SK-N-SH treated with all-trans-retinoic acid at 6 μM for 48 hours (cell line): ENCODE results near the gene TAOK3.

Source experiments
- ATAC-seq: fragments of 200-7000 bp; cut with Tn5 transposase; 3 replicates; pipeline ENCODE4 v1.9.1; 2020; ENCODE audit warnings: mild to moderate bottlenecking, moderate library complexity
- ARNTL ChIP-seq: fragments of 450-650 bp; formaldehyde crosslinking; IDR thresholded peaks from 2 replicates; pipeline ENCODE4 v1.5.0; 2020; ENCODE audit warnings: low read depth, mild to moderate bottlenecking, moderate library complexity, borderline replicate concordance
- BACH2 ChIP-seq: fragments of 250-450 bp; sonication (Bioruptor Pico); IDR thresholded peaks from 2 replicates; pipeline ENCODE4 v1.9.0; 2021; ENCODE audit warnings: mild to moderate bottlenecking, borderline replicate concordance
- CSDC2 ChIP-seq: fragments of 250-450 bp; sonication (Bioruptor Pico); IDR thresholded peaks from 2 replicates; pipeline ENCODE4 v1.5.0; 2020; ENCODE audit warnings: mild to moderate bottlenecking, moderate library complexity
- ESRRG ChIP-seq: fragments of 250-450 bp; sonication (Bioruptor Pico); IDR thresholded peaks from 2 replicates; pipeline ENCODE4 v1.6.1; 2021; ENCODE audit warnings: mild to moderate bottlenecking
- GLIS3 ChIP-seq: fragments of 250-450 bp; sonication (Bioruptor Pico); IDR thresholded peaks from 2 replicates; pipeline ENCODE4 v1.5.0; 2020; ENCODE audit warnings: mild to moderate bottlenecking, moderate library complexity
- ISL1 ChIP-seq: fragments of 250-450 bp; sonication (Bioruptor Pico); IDR thresholded peaks from 2 replicates; pipeline ENCODE4 v2.1.2; 2022; ENCODE audit warnings: mild to moderate bottlenecking, moderate library complexity
- OSR1 ChIP-seq: fragments of 250-450 bp; sonication (Bioruptor Pico); IDR thresholded peaks from 2 replicates; pipeline ENCODE4 v1.8.0; 2022; ENCODE audit warnings: moderate library complexity, mild to moderate bottlenecking, inconsistent platforms
- PPARA ChIP-seq: fragments of 250-450 bp; sonication (Bioruptor Pico); IDR thresholded peaks from 2 replicates; pipeline ENCODE4 v1.5.0; 2020; ENCODE audit warnings: mild to moderate bottlenecking, borderline replicate concordance
- RARB ChIP-seq: fragments of 250-450 bp; sonication (Bioruptor Pico); IDR thresholded peaks from 2 replicates; pipeline ENCODE4 v1.8.0; 2021; ENCODE audit warnings: mild to moderate bottlenecking, moderate library complexity
- SNAI2 ChIP-seq: fragments of 250-450 bp; sonication (Bioruptor Pico); IDR thresholded peaks from 2 replicates; pipeline ENCODE4 v1.5.0; 2020; ENCODE audit warnings: mild to moderate bottlenecking, moderate library complexity
- TCF4 ChIP-seq: fragments of 250-450 bp; sonication (Bioruptor Pico); IDR thresholded peaks from 2 replicates; pipeline ENCODE4 v1.8.0; 2021; ENCODE audit warnings: mild to moderate bottlenecking, moderate library complexity, borderline replicate concordance
- TOX ChIP-seq: fragments of 250-450 bp; sonication (Bioruptor Pico); IDR thresholded peaks from 2 replicates; pipeline ENCODE4 v1.8.0; 2021; ENCODE audit warnings: mild to moderate bottlenecking, moderate library complexity, borderline replicate concordance
- ZC3H10 ChIP-seq: fragments of 250-450 bp; sonication (Bioruptor Pico); IDR thresholded peaks from 2 replicates; pipeline ENCODE4 v1.5.1; 2021; ENCODE audit warnings: mild to moderate bottlenecking, moderate library complexity
- ZFP3 ChIP-seq: fragments of 250-450 bp; sonication (Bioruptor Pico); IDR thresholded peaks from 2 replicates; pipeline ENCODE4 v1.5.0; 2020; ENCODE audit warnings: mild to moderate bottlenecking, moderate library complexity
- ZFP30 ChIP-seq: fragments of 450-650 bp; formaldehyde crosslinking; IDR thresholded peaks from 2 replicates; pipeline ENCODE4 v1.5.0; 2022; ENCODE audit warnings: mild to moderate bottlenecking, moderate library complexity
- ZNF565 ChIP-seq: fragments of 450-650 bp; formaldehyde crosslinking; conservative IDR thresholded peaks from 2 replicates; pipeline ENCODE4 v1.5.0; 2020; ENCODE audit warnings: low read depth, mild to moderate bottlenecking, moderate library complexity
- ZNF70 ChIP-seq: fragments of 450-650 bp; formaldehyde crosslinking; IDR thresholded peaks from 2 replicates; pipeline ENCODE4 v1.5.0; 2020; ENCODE audit warnings: mild to moderate bottlenecking, moderate library complexity
- ZNF8 ChIP-seq: fragments of 450-650 bp; formaldehyde crosslinking; IDR thresholded peaks from 2 replicates; pipeline ENCODE4 v1.5.0; 2020; ENCODE audit warnings: mild to moderate bottlenecking, moderate library complexity
- TF ChIP-seq, protein P1 (sequence below): fragments of 250-450 bp; sonication (Bioruptor Pico); IDR thresholded peaks from 2 replicates; pipeline ENCODE4 v1.8.0; 2021; ENCODE audit warnings: low read depth, mild to moderate bottlenecking, moderate library complexity, borderline replicate concordance
- TF ChIP-seq, protein P2 (sequence below): fragments of 250-450 bp; sonication (Bioruptor Pico); IDR thresholded peaks from 2 replicates; pipeline ENCODE4 v1.5.1; 2020; ENCODE audit warnings: low read depth, mild to moderate bottlenecking, moderate library complexity
- TF ChIP-seq, protein P3 (sequence below): fragments of 250-450 bp; sonication (Bioruptor Pico); IDR thresholded peaks from 2 replicates; pipeline ENCODE4 v1.5.0; 2020; ENCODE audit warnings: mild to moderate bottlenecking, moderate library complexity
- TF ChIP-seq, protein P4 (sequence below): fragments of 250-450 bp; sonication (Bioruptor Pico); IDR thresholded peaks from 2 replicates; pipeline ENCODE4 v1.5.1; 2021; ENCODE audit warnings: mild to moderate bottlenecking, moderate library complexity

The TAOK3 gene

DNA sequence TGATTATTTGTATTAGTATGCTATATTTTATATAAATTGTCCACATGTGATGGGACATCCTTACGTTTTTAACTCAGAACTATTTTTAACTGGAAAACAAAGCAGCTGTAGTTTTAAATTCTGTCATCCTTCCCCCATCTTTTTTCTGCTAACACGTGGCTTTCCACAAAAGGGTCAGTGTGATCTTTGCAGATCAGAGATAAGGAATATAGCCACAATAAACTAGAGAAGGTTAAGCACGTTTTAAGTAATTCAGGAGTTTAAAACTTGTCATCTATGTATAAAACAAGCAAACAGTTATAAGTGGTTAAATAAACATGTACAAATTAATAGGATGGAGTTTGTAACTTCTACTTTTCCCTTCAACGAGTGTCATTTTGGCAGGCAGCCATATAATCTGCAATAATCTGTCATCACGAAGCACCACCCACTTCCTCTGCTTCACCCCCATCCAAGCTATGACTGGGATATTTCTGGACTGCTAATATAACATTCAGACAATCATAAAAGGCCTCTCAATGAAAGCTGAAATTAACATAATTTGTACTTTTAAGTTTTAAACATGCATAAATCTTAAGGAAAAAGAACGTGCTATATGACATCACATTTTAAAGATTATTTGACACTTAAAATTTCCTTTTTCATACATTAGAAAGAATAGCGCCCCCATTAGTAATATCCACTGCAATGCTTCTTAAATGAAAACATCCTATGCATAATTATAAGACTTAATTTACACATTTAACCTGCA is 15.3 kb downstream of the TAOK3 start (continued):
- TF ChIP-seq, protein P1, sequence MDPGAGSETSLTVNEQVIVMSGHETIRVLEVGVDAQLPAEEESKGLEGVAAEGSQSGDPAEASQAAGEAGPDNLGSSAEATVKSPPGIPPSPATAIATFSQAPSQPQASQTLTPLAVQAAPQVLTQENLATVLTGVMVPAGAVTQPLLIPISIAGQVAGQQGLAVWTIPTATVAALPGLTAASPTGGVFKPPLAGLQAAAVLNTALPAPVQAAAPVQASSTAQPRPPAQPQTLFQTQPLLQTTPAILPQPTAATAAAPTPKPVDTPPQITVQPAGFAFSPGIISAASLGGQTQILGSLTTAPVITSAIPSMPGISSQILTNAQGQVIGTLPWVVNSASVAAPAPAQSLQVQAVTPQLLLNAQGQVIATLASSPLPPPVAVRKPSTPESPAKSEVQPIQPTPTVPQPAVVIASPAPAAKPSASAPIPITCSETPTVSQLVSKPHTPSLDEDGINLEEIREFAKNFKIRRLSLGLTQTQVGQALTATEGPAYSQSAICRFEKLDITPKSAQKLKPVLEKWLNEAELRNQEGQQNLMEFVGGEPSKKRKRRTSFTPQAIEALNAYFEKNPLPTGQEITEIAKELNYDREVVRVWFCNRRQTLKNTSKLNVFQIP (CRISPR knock-in tag) = no peak
- no peak for TF ChIP-seq TOX
- TF ChIP-seq OSR1 (CRISPR knock-in tag) = no peak
- no peak for TF ChIP-seq ESRRG (CRISPR knock-in tag)
- TF ChIP-seq, protein P2, sequence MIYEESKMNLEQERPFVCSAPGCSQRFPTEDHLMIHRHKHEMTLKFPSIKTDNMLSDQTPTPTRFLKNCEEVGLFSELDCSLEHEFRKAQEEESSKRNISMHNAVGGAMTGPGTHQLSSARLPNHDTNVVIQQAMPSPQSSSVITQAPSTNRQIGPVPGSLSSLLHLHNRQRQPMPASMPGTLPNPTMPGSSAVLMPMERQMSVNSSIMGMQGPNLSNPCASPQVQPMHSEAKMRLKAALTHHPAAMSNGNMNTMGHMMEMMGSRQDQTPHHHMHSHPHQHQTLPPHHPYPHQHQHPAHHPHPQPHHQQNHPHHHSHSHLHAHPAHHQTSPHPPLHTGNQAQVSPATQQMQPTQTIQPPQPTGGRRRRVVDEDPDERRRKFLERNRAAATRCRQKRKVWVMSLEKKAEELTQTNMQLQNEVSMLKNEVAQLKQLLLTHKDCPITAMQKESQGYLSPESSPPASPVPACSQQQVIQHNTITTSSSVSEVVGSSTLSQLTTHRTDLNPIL = no peak
- no peak for TF ChIP-seq ZC3H10 (CRISPR knock-in tag)
- no peak for TF ChIP-seq ZNF8 (CRISPR knock-in tag)

DNA sequence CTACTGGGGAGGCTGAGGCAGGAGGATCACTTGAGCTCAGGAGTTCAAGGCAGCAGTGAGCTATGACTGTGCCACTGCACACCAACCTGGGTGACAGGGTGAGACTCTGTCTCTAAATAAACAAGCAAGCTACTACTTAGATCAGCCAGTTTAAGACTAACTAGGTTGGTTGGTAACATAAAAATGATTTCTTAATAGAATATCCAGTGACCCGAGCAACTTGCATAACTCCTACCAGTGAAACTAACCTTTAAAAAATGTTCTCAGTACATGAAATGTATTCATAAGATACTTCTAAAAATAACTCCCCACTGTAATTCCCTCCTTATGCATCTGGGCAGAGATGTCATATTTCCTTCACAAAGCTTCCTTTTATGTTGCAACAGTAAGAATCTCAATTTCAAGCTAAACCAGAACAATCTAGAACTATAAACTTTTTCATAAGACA is 15.9 kb downstream of the TAOK3 start:
- TF ChIP-seq, protein P3, sequence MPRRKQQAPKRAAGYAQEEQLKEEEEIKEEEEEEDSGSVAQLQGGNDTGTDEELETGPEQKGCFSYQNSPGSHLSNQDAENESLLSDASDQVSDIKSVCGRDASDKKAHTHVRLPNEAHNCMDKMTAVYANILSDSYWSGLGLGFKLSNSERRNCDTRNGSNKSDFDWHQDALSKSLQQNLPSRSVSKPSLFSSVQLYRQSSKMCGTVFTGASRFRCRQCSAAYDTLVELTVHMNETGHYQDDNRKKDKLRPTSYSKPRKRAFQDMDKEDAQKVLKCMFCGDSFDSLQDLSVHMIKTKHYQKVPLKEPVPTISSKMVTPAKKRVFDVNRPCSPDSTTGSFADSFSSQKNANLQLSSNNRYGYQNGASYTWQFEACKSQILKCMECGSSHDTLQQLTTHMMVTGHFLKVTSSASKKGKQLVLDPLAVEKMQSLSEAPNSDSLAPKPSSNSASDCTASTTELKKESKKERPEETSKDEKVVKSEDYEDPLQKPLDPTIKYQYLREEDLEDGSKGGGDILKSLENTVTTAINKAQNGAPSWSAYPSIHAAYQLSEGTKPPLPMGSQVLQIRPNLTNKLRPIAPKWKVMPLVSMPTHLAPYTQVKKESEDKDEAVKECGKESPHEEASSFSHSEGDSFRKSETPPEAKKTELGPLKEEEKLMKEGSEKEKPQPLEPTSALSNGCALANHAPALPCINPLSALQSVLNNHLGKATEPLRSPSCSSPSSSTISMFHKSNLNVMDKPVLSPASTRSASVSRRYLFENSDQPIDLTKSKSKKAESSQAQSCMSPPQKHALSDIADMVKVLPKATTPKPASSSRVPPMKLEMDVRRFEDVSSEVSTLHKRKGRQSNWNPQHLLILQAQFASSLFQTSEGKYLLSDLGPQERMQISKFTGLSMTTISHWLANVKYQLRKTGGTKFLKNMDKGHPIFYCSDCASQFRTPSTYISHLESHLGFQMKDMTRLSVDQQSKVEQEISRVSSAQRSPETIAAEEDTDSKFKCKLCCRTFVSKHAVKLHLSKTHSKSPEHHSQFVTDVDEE (CRISPR knock-in tag) = no peak
- TF ChIP-seq ZNF565 (CRISPR knock-in tag) = no peak
- TF ChIP-seq, protein P4, sequence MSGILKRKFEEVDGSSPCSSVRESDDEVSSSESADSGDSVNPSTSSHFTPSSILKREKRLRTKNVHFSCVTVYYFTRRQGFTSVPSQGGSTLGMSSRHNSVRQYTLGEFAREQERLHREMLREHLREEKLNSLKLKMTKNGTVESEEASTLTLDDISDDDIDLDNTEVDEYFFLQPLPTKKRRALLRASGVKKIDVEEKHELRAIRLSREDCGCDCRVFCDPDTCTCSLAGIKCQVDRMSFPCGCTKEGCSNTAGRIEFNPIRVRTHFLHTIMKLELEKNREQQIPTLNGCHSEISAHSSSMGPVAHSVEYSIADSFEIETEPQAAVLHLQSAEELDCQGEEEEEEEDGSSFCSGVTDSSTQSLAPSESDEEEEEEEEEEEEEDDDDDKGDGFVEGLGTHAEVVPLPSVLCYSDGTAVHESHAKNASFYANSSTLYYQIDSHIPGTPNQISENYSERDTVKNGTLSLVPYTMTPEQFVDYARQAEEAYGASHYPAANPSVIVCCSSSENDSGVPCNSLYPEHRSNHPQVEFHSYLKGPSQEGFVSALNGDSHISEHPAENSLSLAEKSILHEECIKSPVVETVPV = no peak
- no peak for TF ChIP-seq CSDC2
- no peak for TF ChIP-seq OSR1 (CRISPR knock-in tag)
- TF ChIP-seq TCF4 = no peak
- no peak for TF ChIP-seq ESRRG (CRISPR knock-in tag)
- no peak for TF ChIP-seq ZFP3 (CRISPR knock-in tag)
- no peak for TF ChIP-seq ZFP30
- no peak for TF ChIP-seq TOX
- no peak for TF ChIP-seq BACH2 (CRISPR knock-in tag)
- TF ChIP-seq, protein P2 = no peak
- no peak for TF ChIP-seq ZC3H10 (CRISPR knock-in tag)
- no peak for TF ChIP-seq GLIS3
- peak; percentile 90 for ATAC-seq

DNA sequence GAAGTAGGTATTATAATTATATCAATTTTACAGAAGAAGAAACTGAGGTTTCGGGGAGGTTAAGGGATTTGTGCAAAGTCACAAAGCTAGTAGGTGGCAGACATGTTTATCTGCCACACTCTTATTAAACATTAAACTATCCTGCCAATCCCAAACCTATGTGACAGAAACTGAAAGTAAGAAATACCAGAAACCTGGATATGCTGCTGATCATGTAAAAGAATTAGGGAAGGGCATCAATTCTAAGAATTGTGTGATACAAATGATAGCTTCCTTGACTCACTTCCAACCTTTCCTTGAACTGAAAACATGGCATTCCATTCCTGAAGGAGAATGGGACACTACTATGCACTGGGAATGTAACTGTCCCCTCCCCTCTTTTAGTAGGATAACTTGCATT is 16.9 kb downstream of the TAOK3 start:
- ATAC-seq = no peak; the same call in 1 of the 3 replicates
- TF ChIP-seq SNAI2 (no peak), ZNF70 (CRISPR knock-in tag) (no peak), ZNF8 (CRISPR knock-in tag) (no peak), ARNTL (CRISPR knock-in tag) (no peak), ESRRG (CRISPR knock-in tag) (no peak), ZC3H10 (CRISPR knock-in tag) (no peak), OSR1 (CRISPR knock-in tag) (no peak), RARB (CRISPR knock-in tag) (no peak), TOX (no peak), PPARA (CRISPR knock-in tag) (no peak), ZFP30 (no peak), ISL1 (CRISPR knock-in tag) (no peak)
- TF ChIP-seq, protein P4 = no peak
- TF ChIP-seq, protein P2 = no peak
